HepG2 (cell line): ENCODE measurements around the gene CYP21A2. TPM values are rescaled to one million over a fixed set of nuclear protein-coding genes. Genes with fewer than 3 reads are reported as not detected.

Source experiments
- ATF5 ChIP-seq: sonication (generic); formaldehyde crosslinking; IDR thresholded peaks from 2 replicates; pipeline ENCODE4 v1.4.0; 2020; ENCODE audit warnings: mild to moderate bottlenecking, low read depth, missing genetic modification reagents
- DBP ChIP-seq: sonication (generic); formaldehyde crosslinking; IDR thresholded peaks from 2 replicates; pipeline ENCODE4 v1.4.0; 2020; ENCODE audit warnings: missing genetic modification reagents; ENCODE audit errors: not compliant biosample characterization
- GZF1 ChIP-seq: sonication (generic); formaldehyde crosslinking; IDR thresholded peaks from 2 replicates; pipeline ENCODE4 v1.5.1; 2020; ENCODE audit warnings: mild to moderate bottlenecking, missing genetic modification reagents
- NR2F1 ChIP-seq, 2 experiments: fragments of 450-650 bp in 1 of 2; formaldehyde crosslinking in 1 of 2; IDR thresholded peaks; 2 replicates each; pipeline versions ENCODE4 v1.5.0 to v1.6.1; 2016 to 2020; ENCODE audit warnings: mild to moderate bottlenecking in 1 of 2, missing compliant biosample characterization in 1 of 2, missing genetic modification reagents in 1 of 2, moderate library complexity in 1 of 2
- RERE ChIP-seq: IDR thresholded peaks from 2 replicates; pipeline ENCODE4 v1.6.1; 2016; ENCODE audit warnings: low read depth, missing genetic modification reagents, missing compliant biosample characterization
- RFX1 ChIP-seq: fragments of 450-650 bp; IDR thresholded peaks from 2 replicates; pipeline ENCODE4 v1.6.1; 2017
- ZBTB38 ChIP-seq: sonication (generic); formaldehyde crosslinking; IDR thresholded peaks from 2 replicates; pipeline ENCODE4 v1.5.1; 2020; ENCODE audit warnings: mild to moderate bottlenecking, missing genetic modification reagents
- ZFYVE20 ChIP-seq: sonication (generic); formaldehyde crosslinking; IDR thresholded peaks from 2 replicates; pipeline ENCODE4 v1.8.0; 2023; ENCODE audit warnings: low read depth, mild to moderate bottlenecking, moderate library complexity, missing genetic modification reagents, borderline replicate concordance
- ZNF280D ChIP-seq: sonication (generic); formaldehyde crosslinking; IDR thresholded peaks from 2 replicates; pipeline ENCODE4 v1.5.1; 2020; ENCODE audit warnings: mild to moderate bottlenecking, missing genetic modification reagents
- ZNF34 ChIP-seq: sonication (generic); formaldehyde crosslinking; IDR thresholded peaks from 2 replicates; pipeline ENCODE4 v1.4.0; 2020; ENCODE audit warnings: mild to moderate bottlenecking, missing genetic modification reagents, borderline replicate concordance
- ZNF383 ChIP-seq: sonication (generic); formaldehyde crosslinking; IDR thresholded peaks from 2 replicates; pipeline ENCODE4 v1.4.0; 2020; ENCODE audit warnings: missing genetic modification reagents, mild to moderate bottlenecking, borderline replicate concordance
- ZNF562 ChIP-seq: sonication (generic); formaldehyde crosslinking; IDR thresholded peaks from 2 replicates; pipeline ENCODE4 v1.8.0; 2022; ENCODE audit warnings: missing genetic modification reagents, borderline replicate concordance
- ZSCAN29 ChIP-seq: sonication (generic); formaldehyde crosslinking; conservative IDR thresholded peaks from 2 replicates; pipeline ENCODE4 v1.4.0; 2020; ENCODE audit warnings: mild to moderate bottlenecking, missing genetic modification reagents
- polyA plus RNA-seq, 8 experiments: library from polyadenylated mRNA; depleted of rRNA in 3 of 8; stranded (reverse) in 7 of 8; unstranded in 1 of 8; fragments of >200 nt; fragmentation: Illumina TruSeq in 4 of 8; extraction: Trizol in 4 of 8; gene quantifications; 2 replicates each; pipeline versions ENCODE4 v1.2.1 to v1.2.3, GENCODE V29; 2011 to 2016; ENCODE audit warnings: low read depth in 4 of 8, missing spikeins in 1 of 8, mixed read lengths in 1 of 8; ENCODE audit not compliant: insufficient read depth in 1 of 8
- total RNA-seq, 5 experiments: library from RNA; depleted of rRNA; stranded (reverse); fragments of >200 nt; fragmentation: Illumina TruSeq; extraction: Trizol; gene quantifications; 2 replicates each; pipeline ENCODE4 v1.2.3, GENCODE V29; 2016; ENCODE audit warnings: low read depth in 1 of 5
- TF ChIP-seq, protein P1 (sequence below): sonication (generic); formaldehyde crosslinking; IDR thresholded peaks from 2 replicates; pipeline ENCODE4 v1.9.0; 2022; ENCODE audit warnings: missing genetic modification reagents, mild to moderate bottlenecking, borderline replicate concordance

Gene CYP21A2
- total and polyA plus RNA-seq, 2 of the 13 experiments (the other 11 are each of a cell fraction or from before 2014, with no cell fraction given): 1.5 to 6.3 TPM

- no peak for TF ChIP-seq DBP (CRISPR knock-in tag)
- no peak for TF ChIP-seq ATF5 (CRISPR knock-in tag)
- TF ChIP-seq ZNF562: no peak
- no peak for TF ChIP-seq NR2F1 (CRISPR knock-in tag; IDR thresholded peaks at IDR 0.05)
- no peak for TF ChIP-seq ZSCAN29 (CRISPR knock-in tag)
- TF ChIP-seq ZNF34: no peak
- no peak for TF ChIP-seq RERE (CRISPR knock-in tag)
- TF ChIP-seq GZF1: no peak
- no peak for TF ChIP-seq ZNF280D (CRISPR knock-in tag)
- TF ChIP-seq ZBTB38 (CRISPR knock-in tag): no peak
- no peak for TF ChIP-seq RFX1
- TF ChIP-seq, protein P1, sequence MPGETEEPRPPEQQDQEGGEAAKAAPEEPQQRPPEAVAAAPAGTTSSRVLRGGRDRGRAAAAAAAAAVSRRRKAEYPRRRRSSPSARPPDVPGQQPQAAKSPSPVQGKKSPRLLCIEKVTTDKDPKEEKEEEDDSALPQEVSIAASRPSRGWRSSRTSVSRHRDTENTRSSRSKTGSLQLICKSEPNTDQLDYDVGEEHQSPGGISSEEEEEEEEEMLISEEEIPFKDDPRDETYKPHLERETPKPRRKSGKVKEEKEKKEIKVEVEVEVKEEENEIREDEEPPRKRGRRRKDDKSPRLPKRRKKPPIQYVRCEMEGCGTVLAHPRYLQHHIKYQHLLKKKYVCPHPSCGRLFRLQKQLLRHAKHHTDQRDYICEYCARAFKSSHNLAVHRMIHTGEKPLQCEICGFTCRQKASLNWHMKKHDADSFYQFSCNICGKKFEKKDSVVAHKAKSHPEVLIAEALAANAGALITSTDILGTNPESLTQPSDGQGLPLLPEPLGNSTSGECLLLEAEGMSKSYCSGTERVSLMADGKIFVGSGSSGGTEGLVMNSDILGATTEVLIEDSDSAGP (CRISPR knock-in tag): peak; percentile 58; the same call in 1 of the 2 replicates
- no peak for TF ChIP-seq ZFYVE20 (CRISPR knock-in tag)
- no peak for TF ChIP-seq ZNF383 (CRISPR knock-in tag)
Observed at GRCh38 chr6:32087574-32088486, 49.6 kb downstream of the CYP21A2 start (continued).
